H9 (cell line): ENCODE data around the gene SRRM2. TPM values are rescaled to one million over a fixed set of nuclear protein-coding genes. Genes with fewer than 3 reads are reported as not detected.

Experiments
- DNase-seq: peaks from one replicate; pipeline ENCODE4 v3.0.0-alpha.2; 2017
- H2AFZ ChIP-seq: one replicate; pipeline ENCODE4 v1.6.1; 2013; ENCODE audit warnings: mild to moderate bottlenecking, low read length, control low read depth, moderate library complexity
- H2AK5ac ChIP-seq: 2 replicates; pipeline ENCODE4 v1.6.1; 2013; ENCODE audit warnings: low read length, control low read depth, mixed read lengths; ENCODE audit not compliant: insufficient read length
- H2BK120ac ChIP-seq: one replicate; pipeline ENCODE4 v1.6.1; 2013; ENCODE audit warnings: low read depth, mild to moderate bottlenecking, low read length, control low read depth, inconsistent platforms; ENCODE audit not compliant: poor library complexity, severe bottlenecking
- H2BK12ac ChIP-seq: 2 replicates; pipeline ENCODE4 v1.6.1; 2013; ENCODE audit warnings: low read length, control low read depth, mixed read lengths, low read depth; ENCODE audit not compliant: insufficient read length
- H2BK15ac ChIP-seq: 2 replicates; pipeline ENCODE4 v1.6.1; 2013; ENCODE audit warnings: low read depth, low read length, control low read depth
- H2BK20ac ChIP-seq: one replicate; pipeline ENCODE4 v1.6.1; 2013; ENCODE audit warnings: low read depth, mild to moderate bottlenecking, low read length, control low read depth, inconsistent platforms; ENCODE audit not compliant: poor library complexity, severe bottlenecking
- H2BK5ac ChIP-seq: 2 replicates; pipeline ENCODE4 v1.6.1; 2013; ENCODE audit warnings: low read length, control low read depth, mixed read lengths; ENCODE audit not compliant: insufficient read length
- H3K14ac ChIP-seq: 2 replicates; pipeline ENCODE4 v1.6.1; 2013; ENCODE audit warnings: low read length, control low read depth; ENCODE audit not compliant: insufficient read depth
- H3K18ac ChIP-seq: 2 replicates; pipeline ENCODE4 v1.6.1; 2013; ENCODE audit warnings: low read depth, mild to moderate bottlenecking, mixed read lengths, low read length, control low read depth; ENCODE audit not compliant: insufficient read length
- H3K23ac ChIP-seq: 2 replicates; pipeline ENCODE4 v1.6.1; 2013; ENCODE audit warnings: low read length, control low read depth, mixed read lengths, low read depth; ENCODE audit not compliant: insufficient read length
- H3K23me2 ChIP-seq: 2 replicates; pipeline ENCODE4 v1.6.1; 2013; ENCODE audit warnings: low read depth, mild to moderate bottlenecking, mixed read lengths, low read length, control low read depth; ENCODE audit not compliant: insufficient read length, poor library complexity, severe bottlenecking
- H3K27ac ChIP-seq: 2 replicates; pipeline ENCODE4 v1.5.1; 2013; ENCODE audit warnings: low read length, control low read depth, mixed read lengths, low read depth; ENCODE audit not compliant: insufficient read length
- H3K27me3 ChIP-seq: 2 replicates; pipeline ENCODE4 v1.6.1; 2013; ENCODE audit warnings: low read length, control low read depth, inconsistent platforms; ENCODE audit not compliant: insufficient read depth
- H3K4ac ChIP-seq: 2 replicates; pipeline ENCODE4 v1.6.1; 2013; ENCODE audit warnings: low read depth, mild to moderate bottlenecking, control low read depth, inconsistent platforms, low read length, moderate library complexity
- H3K4me1 ChIP-seq: 2 replicates; pipeline ENCODE4 v1.6.1; 2013; ENCODE audit warnings: low read length, control low read depth, inconsistent platforms; ENCODE audit not compliant: insufficient read depth
- H3K4me2 ChIP-seq: 2 replicates; pipeline ENCODE4 v1.6.1; 2013; ENCODE audit warnings: low read length, control low read depth, mixed read lengths; ENCODE audit not compliant: insufficient read length, insufficient read depth
- H3K56ac ChIP-seq: 2 replicates; pipeline ENCODE4 v1.6.1; 2013; ENCODE audit warnings: low read depth, mild to moderate bottlenecking, mixed read lengths, low read length, control low read depth; ENCODE audit not compliant: insufficient read length
- H3K79me1 ChIP-seq: 2 replicates; pipeline ENCODE4 v1.6.1; 2013; ENCODE audit warnings: low read depth, mild to moderate bottlenecking, moderate library complexity, low read length, control low read depth, inconsistent platforms; ENCODE audit not compliant: insufficient read depth, poor library complexity, severe bottlenecking
- H3K79me2 ChIP-seq: 2 replicates; pipeline ENCODE4 v1.6.1; 2013; ENCODE audit warnings: low read length, control low read depth, inconsistent platforms; ENCODE audit not compliant: insufficient read depth
- H3K9ac ChIP-seq: 2 replicates; pipeline ENCODE4 v1.6.1; 2013; ENCODE audit warnings: low read length, control low read depth, mixed read lengths; ENCODE audit not compliant: insufficient read length; ENCODE audit errors: extremely low read depth
- H3K9me3 ChIP-seq: one replicate; pipeline ENCODE4 v1.6.1; 2013; ENCODE audit warnings: low read depth, low read length, inconsistent platforms; ENCODE audit not compliant: control insufficient read depth
- H3T11ph ChIP-seq: one replicate; pipeline ENCODE4 v1.6.1; 2013; ENCODE audit warnings: mild to moderate bottlenecking, low read length, control low read depth, inconsistent platforms
- H4K20me1 ChIP-seq: one replicate; pipeline ENCODE4 v1.6.1; 2013; ENCODE audit not compliant: control insufficient read depth, insufficient read length, insufficient read depth
- H4K5ac ChIP-seq: 2 replicates; pipeline ENCODE4 v1.6.1; 2013; ENCODE audit warnings: low read depth, mild to moderate bottlenecking, mixed read lengths, low read length, control low read depth; ENCODE audit not compliant: insufficient read length
- H4K8ac ChIP-seq: replicated peaks from 2 replicates; pipeline ENCODE4 v1.6.1; 2013; ENCODE audit warnings: low read length, control low read depth, mixed read lengths, low read depth; ENCODE audit not compliant: insufficient read length
- H4K91ac ChIP-seq: 2 replicates; pipeline ENCODE4 v1.6.1; 2013; ENCODE audit warnings: low read depth, mild to moderate bottlenecking, moderate library complexity, mixed read lengths, low read length, control low read depth; ENCODE audit not compliant: insufficient read length
- H3K27ac Mint-ChIP-seq, 3 experiments: 2 replicates in 2 of 3; 3 replicates in 1 of 3; pipeline ENCODE4 v1.8.0; 2020 to 2021; ENCODE audit warnings: mixed read lengths in 3 of 3, mild to moderate bottlenecking in 1 of 3, moderate library complexity in 1 of 3
- H3K27me3 Mint-ChIP-seq: 2 replicates; pipeline ENCODE4 v1.8.0; 2021; ENCODE audit warnings: low read depth, mild to moderate bottlenecking, moderate library complexity, mixed read lengths
- H3K36me3 Mint-ChIP-seq, 3 experiments: 2 replicates in 2 of 3; 3 replicates in 1 of 3; pipeline ENCODE4 v1.8.0; 2020 to 2021; ENCODE audit warnings: low read depth in 3 of 3, mixed read lengths in 3 of 3; ENCODE audit not compliant: insufficient read depth in 1 of 3
- H3K4me1 Mint-ChIP-seq, 2 experiments: 2 replicates each; pipeline ENCODE4 v1.8.0; 2020; ENCODE audit warnings: mixed read lengths in 2 of 2
- H3K4me3 Mint-ChIP-seq, 2 experiments: 2 replicates in 1 of 2; 3 replicates in 1 of 2; pipeline ENCODE4 v1.8.0; 2020 to 2021; ENCODE audit warnings: mild to moderate bottlenecking in 2 of 2, mixed read lengths in 2 of 2, moderate library complexity in 1 of 2
- H3K9me3 Mint-ChIP-seq, 2 experiments: 2 replicates in 1 of 2; 3 replicates in 1 of 2; pipeline ENCODE4 v1.8.0; 2020; ENCODE audit warnings: mild to moderate bottlenecking in 2 of 2, mixed read lengths in 2 of 2, moderate library complexity in 1 of 2
- WGBS: extraction: QIAGEN DNeasy Blood & Tissue Kit; methylation state at CpG from one replicate; pipeline ENCODE4 v1.1.7; 2013; ENCODE audit warnings: missing lambda C conversion rate, low lambda C conversion rate, mixed read lengths; ENCODE audit not compliant: insufficient read length; ENCODE audit errors: extremely low coverage; 5-methylcytosine and 5-hydroxymethylcytosine counted together
- total RNA-seq: library from RNA; stranded (reverse); gene quantifications from 2 replicates; pipeline ENCODE4 v1.2.1, GENCODE V29; 2021
- TF ChIP-seq, protein P1 (sequence below): fragments of 200-600 bp; sonication (generic); conservative IDR thresholded peaks from 3 replicates; pipeline ENCODE4 v1.8.0; 2021; ENCODE audit warnings: antibody characterized with exemption, mild to moderate bottlenecking

Gene SRRM2
- total RNA-seq, 1 experiment from 2014 or later = 694 TPM

- H3K14ac ChIP-seq = no peak overlapping the region
- no peak overlapping the region for H4K91ac ChIP-seq
- no peak overlapping the region for H3K27ac ChIP-seq
- DNase-seq = no peak
- no peaks in the 10 kb centered on the region for H4K20me1 ChIP-seq
- Mint-ChIP-seq H3K4me1 (peaks cover 22 to 36% of the 10 kb centered on the region in 2 experiments), H3K36me3 (peaks cover 23 to 65% (median 54%) of the 10 kb centered on the region in 3 experiments), H3K27ac (0 out of 7 replicates have a peak overlapping the region, but pooled peaks of 1 of the 3 experiments have one; percentile 49), H3K9me3 (peaks cover 0 to 3% of the 10 kb centered on the region in 2 experiments; a peak in 3 of 5 replicates), H3K27me3 (peaks cover 4% of the 10 kb centered on the region), H3K4me3 (peak overlapping the region; percentile 96 to 99)
- H3K9ac ChIP-seq = no peak overlapping the region
- no peak overlapping the region for H2AK5ac ChIP-seq
- H3K4ac ChIP-seq = no peak overlapping the region
- peaks cover 9% of the 10 kb centered on the region; the same call in 1 of the 2 replicates for H3K79me2 ChIP-seq
- H2BK12ac ChIP-seq = no peak overlapping the region
- H3K9me3 ChIP-seq = no peaks in the 10 kb centered on the region
- H2AFZ ChIP-seq = no peak overlapping the region
- H2BK5ac ChIP-seq = no peak overlapping the region
- no peak overlapping the region for H3K23ac ChIP-seq
- no peak overlapping the region for H3K56ac ChIP-seq
- H2BK15ac ChIP-seq = no peak overlapping the region
- no peak overlapping the region for H2BK20ac ChIP-seq
- TF ChIP-seq, protein P1, sequence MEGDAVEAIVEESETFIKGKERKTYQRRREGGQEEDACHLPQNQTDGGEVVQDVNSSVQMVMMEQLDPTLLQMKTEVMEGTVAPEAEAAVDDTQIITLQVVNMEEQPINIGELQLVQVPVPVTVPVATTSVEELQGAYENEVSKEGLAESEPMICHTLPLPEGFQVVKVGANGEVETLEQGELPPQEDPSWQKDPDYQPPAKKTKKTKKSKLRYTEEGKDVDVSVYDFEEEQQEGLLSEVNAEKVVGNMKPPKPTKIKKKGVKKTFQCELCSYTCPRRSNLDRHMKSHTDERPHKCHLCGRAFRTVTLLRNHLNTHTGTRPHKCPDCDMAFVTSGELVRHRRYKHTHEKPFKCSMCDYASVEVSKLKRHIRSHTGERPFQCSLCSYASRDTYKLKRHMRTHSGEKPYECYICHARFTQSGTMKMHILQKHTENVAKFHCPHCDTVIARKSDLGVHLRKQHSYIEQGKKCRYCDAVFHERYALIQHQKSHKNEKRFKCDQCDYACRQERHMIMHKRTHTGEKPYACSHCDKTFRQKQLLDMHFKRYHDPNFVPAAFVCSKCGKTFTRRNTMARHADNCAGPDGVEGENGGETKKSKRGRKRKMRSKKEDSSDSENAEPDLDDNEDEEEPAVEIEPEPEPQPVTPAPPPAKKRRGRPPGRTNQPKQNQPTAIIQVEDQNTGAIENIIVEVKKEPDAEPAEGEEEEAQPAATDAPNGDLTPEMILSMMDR = no peak
- no CpG with 5 or more reads among the region's 7 CpGs for WGBS
- H3K18ac ChIP-seq = no peak overlapping the region
- H4K8ac ChIP-seq = no peak overlapping the region
- H3T11ph ChIP-seq = no peak overlapping the region
- no peak overlapping the region for H3K4me2 ChIP-seq
- no peaks in the 10 kb centered on the region for H3K27me3 ChIP-seq
- no peak overlapping the region for H4K5ac ChIP-seq
- H2BK120ac ChIP-seq = no peak overlapping the region
- H3K79me1 ChIP-seq = peaks cover 6% of the 10 kb centered on the region
- peaks cover 14% of the 10 kb centered on the region for H3K23me2 ChIP-seq
- H3K4me1 ChIP-seq = no peaks in the 10 kb centered on the region
Measured at GRCh38 chr16:2775131-2775716, 22.8 kb downstream of the SRRM2 start.
